Measurements from ENCODE around the gene COG2.

DNA sequence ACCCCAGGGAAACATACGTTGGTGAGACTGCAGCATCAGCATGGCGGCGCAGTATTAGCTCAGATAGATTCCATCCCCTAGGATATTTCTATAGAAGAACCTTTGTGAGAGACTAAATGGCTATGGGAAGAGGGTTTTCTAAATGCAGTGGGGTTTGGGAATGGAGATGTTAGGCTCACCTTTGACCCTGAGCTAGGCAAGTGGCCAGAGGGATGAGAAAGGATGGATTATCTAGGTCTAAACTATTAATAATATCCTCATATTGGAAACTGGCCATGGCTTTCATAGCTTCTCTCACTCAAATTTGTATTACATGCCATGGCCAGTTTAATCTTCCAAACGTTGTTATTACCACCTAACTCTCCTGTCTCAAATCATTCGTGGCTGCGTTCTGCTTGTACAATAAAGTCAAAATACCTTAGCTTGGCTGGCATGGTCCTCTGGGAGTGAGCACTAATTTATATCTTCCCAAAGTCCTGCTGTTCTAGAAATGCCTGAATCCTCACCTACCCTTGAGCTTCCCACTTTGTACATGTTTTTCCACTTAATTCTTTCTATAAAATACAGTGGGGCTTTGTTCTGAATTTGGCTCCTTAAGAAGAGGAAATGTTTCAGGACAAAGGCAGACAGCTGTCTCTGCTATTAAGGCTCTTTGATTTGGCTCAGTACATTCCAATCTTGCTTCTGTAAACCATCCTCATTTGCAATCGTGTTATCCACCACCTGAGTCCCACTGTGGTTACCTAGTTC lies 31.0 kb upstream of the COG2 start:
- TF ChIP-seq EZH2 (IDR thresholded peaks at IDR 0.05; ENCODE audit: low read length, unreplicated experiment): no peak
- no peak for TF ChIP-seq CTCF (conservative IDR thresholded peaks at IDR 0.05; ENCODE audit: low read depth, low read length)
- no peak for TF ChIP-seq EZH2phosphoT487 (IDR thresholded peaks at IDR 0.05; ENCODE audit: borderline replicate concordance, low read length)
